HK-2 (cell line): Measurements from ENCODE around the gene WDFY3.

Source experiments
- DNase-seq: peaks from one replicate; pipeline ENCODE4 v3.0.0-alpha.2; 2018; ENCODE audit not compliant: unreplicated experiment

Gene WDFY3

GRCh38 chr4:84952776-84953175 is 13.7 kb downstream of the WDFY3 start:
- DNase-seq: no peak

- DNase-seq: no peak
These were observed 14.5 kb downstream of the WDFY3 start for GRCh38 chr4:84952004-84952403.

GRCh38 chr4:84948056-84948455 is 18.4 kb downstream of the WDFY3 start:
- DNase-seq: no peak

GRCh38 chr4:84944947-84945346 is 21.5 kb downstream of the WDFY3 start:
- no peak for DNase-seq

- DNase-seq: no peak
These were observed 25.5 kb downstream of the WDFY3 start for GRCh38 chr4:84940960-84941359.

GRCh38 chr4:84939113-84939512 is 27.4 kb downstream of the WDFY3 start:
- no peak for DNase-seq

- DNase-seq: no peak
These were observed 28.2 kb downstream of the WDFY3 start for GRCh38 chr4:84938316-84938715.

GRCh38 chr4:84937381-84937977 is 29.0 kb downstream of the WDFY3 start:
- no peak for DNase-seq

GRCh38 chr4:84936123-84936522 is 30.4 kb downstream of the WDFY3 start:
- DNase-seq: no peak

GRCh38 chr4:84932462-84932861 is 34.0 kb downstream of the WDFY3 start:
- no peak for DNase-seq

GRCh38 chr4:84931961-84932360 is 34.5 kb downstream of the WDFY3 start:
- DNase-seq: no peak

- no peak for DNase-seq
These were observed 35.2 kb downstream of the WDFY3 start for GRCh38 chr4:84931274-84931673.

GRCh38 chr4:84928089-84928488 is 38.4 kb downstream of the WDFY3 start:
- DNase-seq: no peak

GRCh38 chr4:84927428-84927827 is 39.1 kb downstream of the WDFY3 start:
- no peak for DNase-seq

GRCh38 chr4:84925558-84925957 is 40.9 kb downstream of the WDFY3 start:
- no peak for DNase-seq

GRCh38 chr4:84924434-84924833 is 42.1 kb downstream of the WDFY3 start:
- no peak for DNase-seq

- DNase-seq: no peak
These were observed 45.9 kb downstream of the WDFY3 start for GRCh38 chr4:84920617-84921016.

- no peak for DNase-seq
These were observed 48.5 kb downstream of the WDFY3 start for GRCh38 chr4:84917869-84918600.

GRCh38 chr4:84917086-84917821 is 49.2 kb downstream of the WDFY3 start:
- DNase-seq: no peak

- DNase-seq: no peak
These were observed 50.3 kb downstream of the WDFY3 start for GRCh38 chr4:84916227-84916626.

- DNase-seq: no peak
These were observed 51.1 kb downstream of the WDFY3 start for GRCh38 chr4:84915396-84915780.

GRCh38 chr4:84914686-84915395 is 51.6 kb downstream of the WDFY3 start:
- no peak for DNase-seq
